ENCODE measurements around the gene CFAP126. TPM values are rescaled to one million over a fixed set of nuclear protein-coding genes. Genes with fewer than 3 reads are reported as not detected.
A peak's percentile ranks its signal among the peaks of the same experiment; 100 is the strongest.
"Not testable (repeated sequence)": the region's sequence is repeated elsewhere in the genome, so short reads cannot be mapped to it uniquely, and the experiment has no call there.

Gene CFAP126, protein sequence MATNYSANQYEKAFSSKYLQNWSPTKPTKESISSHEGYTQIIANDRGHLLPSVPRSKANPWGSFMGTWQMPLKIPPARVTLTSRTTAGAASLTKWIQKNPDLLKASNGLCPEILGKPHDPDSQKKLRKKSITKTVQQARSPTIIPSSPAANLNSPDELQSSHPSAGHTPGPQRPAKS
- 1 to 10 TPM in 4 of 12 donors, under 1 TPM in 2, not detected in 6; 0.73 to 1.5 (median 1.3) TPM for polyA plus RNA-seq (ENCODE audit: insufficient read length in 12 of 12)
- long read RNA-seq, donor 1: 0 reads
- long read RNA-seq, donor 2: 0 reads
- long read RNA-seq, donor 3: 0 reads
- long read RNA-seq, donor 4: 0 reads
- long read RNA-seq, donor 5: 0 reads
- long read RNA-seq, donor 6: 0 reads
- long read RNA-seq, donor 7: 0 reads
- long read RNA-seq, donor 8: 0 reads
- long read RNA-seq, donor 9: 0 reads
- long read RNA-seq, donor 10: 0 reads
- long read RNA-seq, donor 11: 0 reads

- peak; percentile 44 for DNase-seq
These were observed at the start of gene CFAP126 for GRCh38 chr1:161367684-161368400. Gene CFAP126 (minus strand): TSS chr1:161367876. CDS start chr1:161367868, 8 bp downstream.

- not testable (repeated sequence) for DNase-seq
These were observed 45.4 kb upstream of the CFAP126 start for GRCh38 chr1:161413050-161413449.

- not testable (repeated sequence) for DNase-seq
These were observed 42.9 kb upstream of the CFAP126 start for GRCh38 chr1:161410636-161410970.

DNA sequence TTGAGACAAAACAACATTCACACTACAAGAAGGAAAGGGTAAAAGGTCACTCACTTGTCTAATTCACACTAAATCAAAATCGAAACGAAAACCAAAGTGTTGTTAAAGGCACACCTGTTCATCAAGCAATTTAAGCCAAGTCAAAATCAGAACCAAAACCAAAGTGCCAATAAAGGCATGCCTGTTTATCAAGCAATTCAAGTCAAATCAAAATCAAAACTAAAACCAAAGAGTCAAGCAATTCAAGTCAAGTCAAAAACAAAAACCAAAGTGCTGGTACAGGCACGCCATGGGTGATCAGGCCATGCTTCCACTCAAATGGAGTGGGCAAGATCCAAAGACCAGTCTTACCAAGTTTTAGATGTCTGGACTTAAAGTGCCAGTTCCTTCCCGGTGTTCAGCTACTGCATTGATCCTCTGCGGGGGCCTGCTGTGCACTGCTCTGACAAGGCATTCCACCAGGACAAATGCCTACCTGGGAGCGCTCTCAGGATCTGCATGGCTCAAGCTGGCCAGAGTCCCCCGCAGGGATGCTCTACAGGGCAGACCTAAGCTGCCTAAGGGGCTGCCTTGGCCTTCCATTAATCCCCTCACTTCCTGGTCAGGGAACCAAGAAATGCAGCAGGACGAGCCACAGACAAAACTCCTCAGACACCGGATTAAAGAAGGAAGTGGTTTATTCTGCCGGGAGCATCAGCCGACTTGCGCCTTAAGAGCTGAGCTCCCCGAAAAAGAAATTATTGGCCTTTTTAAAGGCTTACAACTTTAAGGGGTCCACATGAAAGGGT is 42.4 kb upstream of the CFAP126 start:
- DNase-seq: not testable (repeated sequence)

- DNase-seq: no peak
These were observed 40.9 kb upstream of the CFAP126 start for GRCh38 chr1:161408429-161409052.

- no peak for DNase-seq
These were observed 39.8 kb upstream of the CFAP126 start for GRCh38 chr1:161407451-161407985.

- not testable (repeated sequence) for DNase-seq
These were observed 38.9 kb upstream of the CFAP126 start for GRCh38 chr1:161406551-161406950.

DNA sequence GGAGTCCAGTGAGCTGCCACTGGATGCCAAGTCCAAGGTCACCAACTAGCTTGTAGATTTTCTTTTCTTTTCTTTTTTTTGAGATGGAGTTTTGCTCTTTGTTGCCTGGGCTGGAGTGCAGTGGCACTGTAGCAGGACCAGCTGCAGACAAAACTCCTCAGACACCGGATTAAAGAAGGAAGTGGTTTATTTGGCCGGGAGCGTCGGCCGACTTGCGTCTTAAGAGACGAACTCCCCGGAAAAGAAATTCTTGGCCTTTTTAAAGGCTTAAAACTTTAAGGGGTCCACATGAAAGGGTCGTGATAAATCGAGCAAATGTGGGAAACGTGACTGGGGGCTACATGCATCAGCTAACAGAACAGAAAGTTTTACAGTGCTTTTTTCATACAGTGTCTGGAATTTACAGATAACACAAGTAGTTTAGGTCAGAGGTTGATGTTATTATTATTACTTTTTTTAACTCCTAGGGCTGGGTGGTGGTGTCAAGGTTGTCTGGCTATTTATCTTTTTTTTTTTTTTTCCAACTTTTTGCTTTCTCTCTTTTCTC is 36.4 kb upstream of the CFAP126 start:
- no peak for DNase-seq

DNA sequence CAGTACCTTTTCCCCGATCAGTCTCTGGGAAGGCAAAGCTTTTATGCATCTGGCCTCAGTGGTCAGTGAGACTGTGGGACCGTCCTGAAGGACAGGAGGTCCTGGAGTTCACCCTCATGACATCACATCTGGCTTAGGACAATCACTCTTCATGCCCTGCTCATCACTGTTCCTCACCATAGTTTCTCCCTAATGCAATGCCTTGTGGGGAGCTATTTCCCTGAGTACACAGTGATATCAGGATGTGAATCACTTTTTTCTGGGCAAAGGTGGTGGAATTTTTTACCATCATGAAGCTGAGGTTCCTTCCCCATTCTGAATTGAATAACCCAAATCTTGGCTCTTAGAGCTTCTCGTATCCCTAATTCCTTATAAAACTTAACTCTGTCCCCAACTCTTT is 34.8 kb upstream of the CFAP126 start:
- DNase-seq: no peak

- DNase-seq: peak; percentile 94
These were observed 31.8 kb upstream of the CFAP126 start for GRCh38 chr1:161399257-161399998.

DNA sequence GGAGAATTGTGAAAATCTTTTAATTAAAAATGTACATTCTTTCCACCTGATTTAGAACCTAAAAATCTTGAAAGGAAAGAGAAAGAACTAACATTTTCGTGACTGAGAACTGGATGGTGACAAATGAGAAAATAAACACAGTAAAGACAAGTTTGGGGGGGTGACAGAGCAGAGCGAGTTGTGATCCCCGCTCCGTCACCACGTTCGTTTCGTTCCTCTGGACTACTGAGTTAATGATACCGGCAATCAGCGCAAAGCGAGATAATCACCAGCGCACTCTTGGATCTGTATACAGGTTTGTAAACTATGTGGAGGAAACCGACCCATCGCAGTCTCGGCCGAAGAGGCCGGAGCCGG is 31.2 kb upstream of the CFAP126 start:
- no peak for DNase-seq

- DNase-seq: not testable (repeated sequence)
These were observed 29.4 kb upstream of the CFAP126 start for GRCh38 chr1:161397038-161397437.

DNA sequence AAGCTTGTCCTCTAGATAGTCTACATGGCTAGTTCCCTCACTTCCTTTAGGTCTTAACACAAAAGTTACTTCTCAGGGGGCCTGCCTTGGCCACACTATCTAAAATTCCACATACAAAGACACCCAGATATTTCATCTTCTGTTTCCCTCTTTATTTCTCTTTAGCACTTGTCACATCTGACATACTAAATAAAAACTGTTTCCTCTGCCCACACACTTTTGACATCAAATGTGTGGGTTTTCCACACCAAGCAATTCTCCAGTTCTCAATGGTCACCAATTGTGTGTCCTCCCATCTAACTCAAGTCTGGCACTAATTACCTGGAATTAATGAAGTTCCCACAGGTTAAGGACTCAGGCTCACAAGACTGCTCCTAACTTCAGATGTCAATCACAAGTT is 25.5 kb upstream of the CFAP126 start:
- no peak for DNase-seq

DNA sequence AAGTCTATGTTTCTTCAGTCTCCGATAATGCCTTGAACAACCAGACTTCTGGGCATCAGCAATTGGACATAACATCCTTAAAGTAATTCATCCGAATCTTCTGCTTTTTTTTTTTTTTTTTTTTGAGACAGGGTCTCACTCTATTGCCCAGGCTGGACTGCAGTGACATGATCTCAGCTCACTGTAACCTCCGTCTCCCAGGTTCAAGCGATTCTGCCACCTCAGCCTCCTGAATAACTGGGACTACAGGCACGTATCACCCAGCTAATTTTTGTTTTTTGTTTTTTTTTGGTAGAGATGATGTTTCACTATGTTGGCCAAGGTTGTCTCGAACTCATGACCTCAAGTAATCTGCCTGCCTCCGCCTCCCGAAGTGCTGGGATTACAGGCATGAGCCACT is 23.9 kb upstream of the CFAP126 start:
- no peak for DNase-seq

DNA sequence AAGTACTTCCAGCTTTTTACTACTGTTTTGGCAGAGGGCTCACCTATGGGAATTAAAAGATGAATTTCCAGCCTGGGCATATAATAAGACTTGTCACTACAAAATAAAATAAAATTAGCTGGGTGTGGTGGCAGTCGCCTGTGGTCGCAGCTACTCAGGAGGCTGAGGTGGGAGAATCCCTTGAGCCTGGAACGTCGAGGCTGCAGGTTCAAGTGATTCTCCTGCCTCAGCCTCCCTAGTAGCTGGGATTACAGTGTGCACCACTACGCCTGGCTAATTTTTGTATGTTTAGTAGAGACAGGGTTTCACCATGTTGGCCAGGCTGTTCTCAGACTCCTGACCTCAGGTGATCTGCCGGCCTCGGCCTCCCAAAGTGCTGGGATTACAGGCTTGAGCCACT is 23.5 kb upstream of the CFAP126 start:
- DNase-seq: not testable (repeated sequence)

DNA sequence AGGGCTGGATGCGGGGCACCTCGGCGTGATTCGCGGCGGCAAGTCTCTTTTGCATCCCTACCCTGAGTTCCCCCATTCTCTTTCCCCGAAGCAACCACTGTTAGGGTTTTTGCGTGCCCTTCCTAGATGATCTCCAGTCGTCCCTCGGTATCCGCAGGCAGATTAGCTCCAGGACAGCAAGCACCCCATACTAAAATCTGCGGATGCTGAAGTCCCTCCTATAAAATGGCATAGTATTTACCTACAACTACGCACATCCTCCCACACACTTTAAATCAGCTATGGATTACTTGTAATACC is 22.8 kb upstream of the CFAP126 start:
- DNase-seq: no peak

- DNase-seq: peak; percentile 96
These were observed 22.2 kb upstream of the CFAP126 start for GRCh38 chr1:161389691-161390558.

- DNase-seq: not testable (repeated sequence)
These were observed 21.5 kb upstream of the CFAP126 start for GRCh38 chr1:161389158-161389557.

DNA sequence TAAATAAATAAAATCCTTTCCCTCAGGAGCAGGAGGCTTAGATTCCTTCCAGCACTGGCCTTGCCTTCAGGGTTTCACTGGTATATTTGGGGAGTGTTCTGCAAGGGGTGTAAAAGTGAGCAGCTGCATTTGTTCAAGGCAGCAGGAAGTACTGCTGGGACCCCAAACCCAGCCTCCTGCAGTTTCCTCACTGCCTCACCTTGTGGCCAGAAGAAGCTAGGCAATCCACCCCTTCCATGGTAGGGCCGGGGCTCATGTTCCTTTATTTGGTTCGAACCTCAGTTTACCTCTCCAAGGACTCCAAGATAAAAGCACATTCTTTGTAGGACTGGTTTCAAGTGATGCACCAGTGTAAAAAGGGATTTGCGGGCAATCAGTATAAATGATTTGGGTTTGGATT is 21.0 kb upstream of the CFAP126 start:
- no peak for DNase-seq
